GM12873 (cell line): Measurements from ENCODE around the gene ACE2.

Experiments
- TF ChIP-seq, protein P1 (sequence below): IDR thresholded peaks from 2 replicates; pipeline ENCODE4 v1.5.1; 2012; ENCODE audit warnings: low read depth, mild to moderate bottlenecking, moderate library complexity, low read length, control low read depth; ENCODE audit not compliant: insufficient read depth; ENCODE audit errors: missing control alignments

Gene ACE2

GRCh38 chrX:15511563-15511962 is 89.2 kb downstream of the ACE2 start:
- TF ChIP-seq, protein P1, sequence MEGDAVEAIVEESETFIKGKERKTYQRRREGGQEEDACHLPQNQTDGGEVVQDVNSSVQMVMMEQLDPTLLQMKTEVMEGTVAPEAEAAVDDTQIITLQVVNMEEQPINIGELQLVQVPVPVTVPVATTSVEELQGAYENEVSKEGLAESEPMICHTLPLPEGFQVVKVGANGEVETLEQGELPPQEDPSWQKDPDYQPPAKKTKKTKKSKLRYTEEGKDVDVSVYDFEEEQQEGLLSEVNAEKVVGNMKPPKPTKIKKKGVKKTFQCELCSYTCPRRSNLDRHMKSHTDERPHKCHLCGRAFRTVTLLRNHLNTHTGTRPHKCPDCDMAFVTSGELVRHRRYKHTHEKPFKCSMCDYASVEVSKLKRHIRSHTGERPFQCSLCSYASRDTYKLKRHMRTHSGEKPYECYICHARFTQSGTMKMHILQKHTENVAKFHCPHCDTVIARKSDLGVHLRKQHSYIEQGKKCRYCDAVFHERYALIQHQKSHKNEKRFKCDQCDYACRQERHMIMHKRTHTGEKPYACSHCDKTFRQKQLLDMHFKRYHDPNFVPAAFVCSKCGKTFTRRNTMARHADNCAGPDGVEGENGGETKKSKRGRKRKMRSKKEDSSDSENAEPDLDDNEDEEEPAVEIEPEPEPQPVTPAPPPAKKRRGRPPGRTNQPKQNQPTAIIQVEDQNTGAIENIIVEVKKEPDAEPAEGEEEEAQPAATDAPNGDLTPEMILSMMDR, result no peak
